Mesothelial cell of epicardium (in vitro differentiated cells): ENCODE results near the gene CEP170. TPM values are rescaled to one million over a fixed set of nuclear protein-coding genes. Genes with fewer than 3 reads are reported as not detected.

Experiments
- DNase-seq, 2 experiments: peaks; one replicate each; pipeline ENCODE4 v3.0.0; 2021; ENCODE audit warnings: low spot score in 2 of 2; ENCODE audit not compliant: unreplicated experiment in 2 of 2
- H3K27ac Mint-ChIP-seq: 2 replicates; pipeline ENCODE4 v1.8.0; 2021; ENCODE audit warnings: mixed read lengths
- H3K27me3 Mint-ChIP-seq: 2 replicates; pipeline ENCODE4 v1.8.0; 2021; ENCODE audit warnings: low read depth, mixed read lengths
- H3K36me3 Mint-ChIP-seq: 2 replicates; pipeline ENCODE4 v1.8.0; 2021; ENCODE audit warnings: mixed read lengths
- H3K4me1 Mint-ChIP-seq: 2 replicates; pipeline ENCODE4 v1.8.0; 2021; ENCODE audit warnings: mixed read lengths
- H3K4me3 Mint-ChIP-seq: 2 replicates; pipeline ENCODE4 v1.8.0; 2021; ENCODE audit warnings: mild to moderate bottlenecking, moderate library complexity, mixed read lengths
- H3K9me3 Mint-ChIP-seq: 2 replicates; pipeline ENCODE4 v1.8.0; 2021; ENCODE audit warnings: mixed read lengths
- CTCF ChIP-seq: fragments of 200-600 bp; sonication (generic); IDR thresholded peaks from one replicate; pipeline ENCODE4 v1.5.0; 2021; ENCODE audit warnings: antibody characterized with exemption; ENCODE audit not compliant: unreplicated experiment
- total RNA-seq: library from RNA; stranded (reverse); gene quantifications from 3 replicates; pipeline ENCODE4 v1.2.1, GENCODE V29; 2021

CEP170 gene
- total RNA-seq, 1 donor from 2014 or later, result 129 TPM

- H3K27ac Mint-ChIP-seq, result peak overlapping the region; percentile 92
These were observed 18.4 kb downstream of the CEP170 start for GRCh38 chr1:243236604-243237252.

GRCh38 chr1:243234978-243235647 lies 20.0 kb downstream of the CEP170 start:
- Mint-ChIP-seq H3K4me3 (no peak overlapping the region), H3K27me3 (no peaks in the 10 kb centered on the region), H3K36me3 (peaks cover 38% of the 10 kb centered on the region), H3K9me3 (peaks cover 23% of the 10 kb centered on the region), H3K4me1 (peaks cover 18% of the 10 kb centered on the region), H3K27ac (peak overlapping the region; percentile 62)
- DNase-seq, result no peak
- no peak for TF ChIP-seq CTCF

More at GRCh38 chr1:243236604-243237252, 18.4 kb downstream of the CEP170 start:
- H3K27me3 Mint-ChIP-seq, result no peaks in the 10 kb centered on the region
- TF ChIP-seq CTCF, result no peak
- peaks cover 17% of the 10 kb centered on the region for H3K9me3 Mint-ChIP-seq
- peaks cover 18% of the 10 kb centered on the region for H3K4me1 Mint-ChIP-seq
- DNase-seq, result no peak
- peaks cover 36% of the 10 kb centered on the region for H3K36me3 Mint-ChIP-seq
- no peak overlapping the region for H3K4me3 Mint-ChIP-seq

- no peaks in the 10 kb centered on the region for H3K27me3 Mint-ChIP-seq
- H3K36me3 Mint-ChIP-seq, result peaks cover 46% of the 10 kb centered on the region
- DNase-seq, result no peak
- TF ChIP-seq CTCF, result no peak
- H3K9me3 Mint-ChIP-seq, result peaks cover 33% of the 10 kb centered on the region
- H3K27ac Mint-ChIP-seq, result no peak overlapping the region
- peaks cover 18% of the 10 kb centered on the region for H3K4me1 Mint-ChIP-seq
- no peak overlapping the region for H3K4me3 Mint-ChIP-seq
These were observed 21.2 kb downstream of the CEP170 start for GRCh38 chr1:243233908-243234307.

GRCh38 chr1:243230914-243231313 lies 24.2 kb downstream of the CEP170 start:
- TF ChIP-seq CTCF, result no peak

GRCh38 chr1:243229526-243229925 lies 25.6 kb downstream of the CEP170 start:
- no peaks in the 10 kb centered on the region for H3K27me3 Mint-ChIP-seq
- TF ChIP-seq CTCF, result no peak
- H3K4me3 Mint-ChIP-seq, result no peak overlapping the region
- peaks cover 59% of the 10 kb centered on the region for H3K36me3 Mint-ChIP-seq
- peaks cover 47% of the 10 kb centered on the region for H3K9me3 Mint-ChIP-seq
- no peak overlapping the region for H3K27ac Mint-ChIP-seq
- H3K4me1 Mint-ChIP-seq, result no peaks in the 10 kb centered on the region
- no peak for DNase-seq

More at GRCh38 chr1:243230914-243231313, 24.2 kb downstream of the CEP170 start:
- no peak for DNase-seq
- H3K4me1 Mint-ChIP-seq, result peaks cover 8% of the 10 kb centered on the region
- no peaks in the 10 kb centered on the region for H3K27me3 Mint-ChIP-seq
- H3K4me3 Mint-ChIP-seq, result no peak overlapping the region
- peaks cover 47% of the 10 kb centered on the region for H3K9me3 Mint-ChIP-seq
- no peak overlapping the region for H3K27ac Mint-ChIP-seq
- H3K36me3 Mint-ChIP-seq, result peaks cover 56% of the 10 kb centered on the region
